Caco-2 (cell line): ENCODE data around the gene MTHFSD. TPM values are rescaled to one million over a fixed set of nuclear protein-coding genes. Genes with fewer than 3 reads are reported as not detected.

ENCODE experiments used
- BruUV-seq: library from RNA; stranded (reverse); fragments of 400-500 nt; replicated peaks from 2 replicates; lab custom pipeline; 2021; lab: Mats Ljungman, UMichigan
- CTCF ChIA-PET: fragments of 300-600 bp; sonication (Branson Sonifier 250); formaldehyde crosslinking; loops from one replicate; lab custom pipeline; 2022; ENCODE audit warnings: antibody characterized with exemption; lab: Charles Lee
- POLR2A ChIA-PET: fragments of 300-600 bp; sonication (Branson Sonifier 250); formaldehyde crosslinking; loops from one replicate; lab custom pipeline; 2022; ENCODE audit warnings: antibody characterized with exemption; lab: Charles Lee
- DNase-seq, 2 experiments: peaks; one replicate each; pipeline versions ENCODE4 v3.0.0 to v3.0.0-alpha.2; 2020 to 2022
- H3K27me3 ChIP-seq: replicated peaks from 2 replicates; pipeline ENCODE4 v1.6.0; 2011; ENCODE audit warnings: low read length; ENCODE audit not compliant: control insufficient read depth, insufficient read depth
- H3K36me3 ChIP-seq: 2 replicates; pipeline ENCODE4 v1.5.1; 2011; ENCODE audit warnings: low read length; ENCODE audit not compliant: control insufficient read depth, insufficient read depth
- H3K4me1 ChIP-seq: fragments of 250-450 bp; sonication (Bioruptor Pico); 2 replicates; pipeline ENCODE4 v1.5.1; 2020; ENCODE audit warnings: mild to moderate bottlenecking
- H3K4me3 ChIP-seq: 2 replicates; pipeline ENCODE4 v1.5.1; 2011; ENCODE audit warnings: low read depth, mild to moderate bottlenecking, control low read depth, low read length
- H3K9me3 ChIP-seq: fragments of 250-450 bp; sonication (Bioruptor Pico); 2 replicates; pipeline ENCODE4 v1.5.1; 2020; ENCODE audit warnings: mild to moderate bottlenecking, moderate library complexity
- H3K27ac Mint-ChIP-seq: one replicate; pipeline ENCODE4 v1.8.0; 2022; ENCODE audit warnings: mixed read lengths; ENCODE audit not compliant: unreplicated experiment
- H3K27me3 Mint-ChIP-seq: one replicate; pipeline ENCODE4 v1.8.0; 2022; ENCODE audit warnings: mixed read lengths; ENCODE audit not compliant: insufficient read depth, unreplicated experiment
- H3K36me3 Mint-ChIP-seq: one replicate; pipeline ENCODE4 v1.8.0; 2022; ENCODE audit warnings: mild to moderate bottlenecking, mixed read lengths; ENCODE audit not compliant: insufficient read depth, unreplicated experiment
- H3K4me1 Mint-ChIP-seq: one replicate; pipeline ENCODE4 v1.8.0; 2022; ENCODE audit warnings: low read depth, mixed read lengths; ENCODE audit not compliant: unreplicated experiment
- H3K4me3 Mint-ChIP-seq: one replicate; pipeline ENCODE4 v1.8.0; 2022; ENCODE audit warnings: mild to moderate bottlenecking, moderate library complexity, mixed read lengths; ENCODE audit not compliant: unreplicated experiment
- H3K9me3 Mint-ChIP-seq: one replicate; pipeline ENCODE4 v1.8.0; 2022; ENCODE audit warnings: mixed read lengths; ENCODE audit not compliant: unreplicated experiment
- intact Hi-C: fragments of 100-400 bp; cut with micrococcal nuclease; formaldehyde crosslinking; loops from one replicate; pipeline ENCODE4 v1.10.0; 2022; ENCODE audit not compliant: unreplicated experiment
- total RNA-seq: library from RNA; stranded (reverse); gene quantifications from 2 replicates; pipeline ENCODE4 v1.2.3, GENCODE V29; 2022
- TF ChIP-seq, protein P1 (sequence below), 2 experiments: fragments of 200-600 bp in 1 of 2; IDR thresholded peaks; 1 replicate in 1 of 2; 2 replicates in 1 of 2; pipeline versions ENCODE4 v1.5.1 to v1.8.0; 2011 to 2022; ENCODE audit warnings: antibody characterized with exemption in 1 of 2, control low read depth in 1 of 2, inconsistent platforms in 1 of 2, low read depth in 1 of 2, low read length in 1 of 2, mild to moderate bottlenecking in 1 of 2, moderate library complexity in 1 of 2; ENCODE audit not compliant: insufficient read depth in 1 of 2, severe bottlenecking in 1 of 2, unreplicated experiment in 1 of 2

MTHFSD gene
- total RNA-seq, 1 experiment from 2014 or later = 33.0 TPM

DNA sequence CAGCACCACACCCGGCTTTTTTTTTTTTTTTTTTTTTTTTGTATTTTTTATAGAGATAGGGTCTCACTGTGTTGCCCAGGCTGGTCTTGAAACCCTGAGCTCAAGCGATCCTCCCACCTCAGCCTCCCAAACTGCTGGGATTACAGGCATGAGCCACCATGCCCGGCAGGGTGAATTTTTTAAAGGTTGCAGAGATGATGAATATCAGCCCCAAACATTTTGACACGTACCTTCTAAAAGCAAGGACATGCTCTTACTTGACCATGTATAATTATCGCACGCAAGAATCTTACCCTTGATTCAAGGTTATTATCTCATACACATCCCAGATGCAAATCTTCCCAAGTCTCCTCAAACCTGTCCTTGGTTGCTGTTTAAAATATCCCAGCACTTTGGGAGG, 7.3 kb upstream of the MTHFSD start:
- no peaks in the 10 kb centered on the region for H3K9me3 ChIP-seq
- H3K4me3 ChIP-seq = no peak overlapping the region
- ChIA-PET POLR2A (no interaction called here), CTCF (interaction anchor here (0.6 to 2.7 kb wide), 2 partner anchors 500 to 501 kb away, joined by 3 to 35 read pairs; no protein-coding TSS in a partner anchor)
- Mint-ChIP-seq H3K9me3 (no peaks in the 10 kb centered on the region), H3K4me1 (peaks cover 6% of the 10 kb centered on the region), H3K36me3 (peaks cover 5% of the 10 kb centered on the region), H3K4me3 (no peak overlapping the region), H3K27me3 (peaks cover 10% of the 10 kb centered on the region), H3K27ac (no peak overlapping the region)
- no peaks in the 10 kb centered on the region for H3K4me1 ChIP-seq
- no TSS peak for BruUV-seq
- H3K27me3 ChIP-seq = no peaks in the 10 kb centered on the region
- TF ChIP-seq, protein P1, sequence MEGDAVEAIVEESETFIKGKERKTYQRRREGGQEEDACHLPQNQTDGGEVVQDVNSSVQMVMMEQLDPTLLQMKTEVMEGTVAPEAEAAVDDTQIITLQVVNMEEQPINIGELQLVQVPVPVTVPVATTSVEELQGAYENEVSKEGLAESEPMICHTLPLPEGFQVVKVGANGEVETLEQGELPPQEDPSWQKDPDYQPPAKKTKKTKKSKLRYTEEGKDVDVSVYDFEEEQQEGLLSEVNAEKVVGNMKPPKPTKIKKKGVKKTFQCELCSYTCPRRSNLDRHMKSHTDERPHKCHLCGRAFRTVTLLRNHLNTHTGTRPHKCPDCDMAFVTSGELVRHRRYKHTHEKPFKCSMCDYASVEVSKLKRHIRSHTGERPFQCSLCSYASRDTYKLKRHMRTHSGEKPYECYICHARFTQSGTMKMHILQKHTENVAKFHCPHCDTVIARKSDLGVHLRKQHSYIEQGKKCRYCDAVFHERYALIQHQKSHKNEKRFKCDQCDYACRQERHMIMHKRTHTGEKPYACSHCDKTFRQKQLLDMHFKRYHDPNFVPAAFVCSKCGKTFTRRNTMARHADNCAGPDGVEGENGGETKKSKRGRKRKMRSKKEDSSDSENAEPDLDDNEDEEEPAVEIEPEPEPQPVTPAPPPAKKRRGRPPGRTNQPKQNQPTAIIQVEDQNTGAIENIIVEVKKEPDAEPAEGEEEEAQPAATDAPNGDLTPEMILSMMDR (IDR thresholded peaks at IDR 0.05; ENCODE audit: insufficient read depth in 1 of 2, low read depth in 1 of 2, low read length in 1 of 2, severe bottlenecking in 1 of 2, unreplicated experiment in 1 of 2) = no peak
- no peak for DNase-seq
- no peaks in the 10 kb centered on the region for H3K36me3 ChIP-seq
- intact Hi-C loops = loop anchor here (5.0 kb wide), 1 partner anchor 735 kb away; no protein-coding TSS in a partner anchor

DNA sequence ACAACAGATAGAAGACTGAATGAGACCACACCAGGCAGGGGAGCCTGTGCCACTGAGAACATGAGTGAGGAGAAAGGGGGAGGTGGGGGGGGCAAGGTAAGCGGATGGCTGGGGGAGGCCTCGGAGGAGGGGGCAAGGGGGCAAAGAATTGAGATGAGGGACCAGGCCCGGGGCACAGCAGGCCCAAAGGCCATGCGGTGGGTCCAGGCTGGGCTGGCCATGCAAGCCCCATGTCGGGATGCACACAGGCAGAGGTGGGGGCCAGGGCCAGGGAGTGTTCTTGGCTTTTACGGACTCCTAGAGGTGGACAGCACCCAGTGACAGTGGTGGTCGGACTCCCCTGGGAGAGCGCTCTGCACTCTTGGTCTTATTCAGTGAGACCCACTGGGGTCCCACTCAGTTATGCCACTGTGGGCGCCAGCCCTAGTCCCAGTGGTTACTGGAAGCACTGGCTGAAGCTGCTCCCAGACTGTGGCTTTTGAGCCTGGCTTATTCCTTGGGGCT, 4.8 kb upstream of the MTHFSD start:
- Mint-ChIP-seq H3K4me3 (no peak overlapping the region), H3K27me3 (peaks cover 10% of the 10 kb centered on the region), H3K36me3 (peaks cover 13% of the 10 kb centered on the region), H3K27ac (no peak overlapping the region), H3K4me1 (peaks cover 6% of the 10 kb centered on the region), H3K9me3 (no peaks in the 10 kb centered on the region)
- no peaks in the 10 kb centered on the region for H3K9me3 ChIP-seq
- no peaks in the 10 kb centered on the region for H3K36me3 ChIP-seq
- TF ChIP-seq, protein P1 (IDR thresholded peaks at IDR 0.05; ENCODE audit: insufficient read depth in 1 of 2, low read depth in 1 of 2, low read length in 1 of 2, severe bottlenecking in 1 of 2, unreplicated experiment in 1 of 2) = no peak
- CTCF ChIA-PET = no interaction called here
- intact Hi-C loops = loop anchor here (5.0 to 10.0 kb wide), 2 partner anchors 737 to 825 kb away; partner anchors contain the start of gene FBXO31
- POLR2A ChIA-PET = no interaction called here
- no peak overlapping the region for H3K4me3 ChIP-seq
- BruUV-seq = no TSS peak
- H3K4me1 ChIP-seq = no peaks in the 10 kb centered on the region
- H3K27me3 ChIP-seq = no peaks in the 10 kb centered on the region
- DNase-seq = peak in 1 of 2 experiments; percentile 29

DNA sequence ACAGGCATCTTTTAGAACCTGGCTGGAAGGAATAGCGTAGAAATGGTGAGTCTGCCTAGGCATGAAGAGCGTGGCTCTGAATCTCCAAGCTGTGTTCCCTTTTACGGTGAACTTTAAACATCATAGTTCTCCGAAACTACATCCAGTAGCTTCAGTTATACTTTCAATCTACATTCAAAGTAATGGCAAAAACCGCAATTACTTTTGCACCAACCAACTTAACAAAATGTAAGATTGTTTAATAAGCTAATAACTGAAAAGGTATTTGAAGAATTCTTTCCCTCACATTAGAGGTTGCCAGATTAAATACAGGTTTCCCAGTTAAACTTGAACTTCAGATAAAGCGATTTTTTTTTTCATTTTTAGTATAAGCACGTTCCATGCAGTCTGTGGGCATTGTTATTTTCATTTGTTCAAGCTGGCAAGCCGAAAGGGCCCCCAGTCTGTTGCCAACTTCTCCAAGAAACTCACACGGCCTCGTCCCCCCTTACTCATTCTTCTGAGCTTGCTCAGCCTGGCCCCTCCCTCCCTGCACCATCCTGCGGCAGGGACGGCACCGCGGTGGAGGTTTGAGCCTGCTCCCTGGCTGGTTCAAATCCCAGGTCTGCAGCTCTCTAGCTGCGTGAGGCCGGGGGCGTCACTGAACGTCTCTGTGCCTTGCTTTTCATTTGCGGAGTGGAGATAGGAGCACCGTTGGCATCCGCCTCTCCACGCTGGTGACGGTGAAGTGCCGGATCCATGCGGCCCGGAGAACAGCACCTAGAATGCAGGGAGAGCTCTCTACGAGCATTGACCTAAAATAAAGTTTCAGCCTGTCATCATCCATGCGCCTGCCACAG, 3.5 kb upstream of the MTHFSD start:
- no peaks in the 10 kb centered on the region for H3K9me3 ChIP-seq
- ChIA-PET CTCF (interaction anchor here (0.9 kb wide), 1 partner anchor 505 kb away, joined by 5 read pairs; no protein-coding TSS in a partner anchor), POLR2A (no interaction called here)
- H3K4me3 ChIP-seq = no peak overlapping the region
- no peaks in the 10 kb centered on the region for H3K4me1 ChIP-seq
- H3K4me3 Mint-ChIP-seq = no peak overlapping the region
- DNase-seq = no peak
- peaks cover 3% of the 10 kb centered on the region for H3K27me3 Mint-ChIP-seq
- no peaks in the 10 kb centered on the region for H3K27me3 ChIP-seq
- H3K36me3 Mint-ChIP-seq = peaks cover 12% of the 10 kb centered on the region
- H3K27ac Mint-ChIP-seq = no peak overlapping the region
- no peaks in the 10 kb centered on the region for H3K36me3 ChIP-seq
- intact Hi-C loops = loop anchor here (10.0 kb wide), 1 partner anchor 826 kb away; the partner anchor contains the start of gene FBXO31
- TF ChIP-seq, protein P1 (IDR thresholded peaks at IDR 0.05; ENCODE audit: insufficient read depth in 1 of 2, low read depth in 1 of 2, low read length in 1 of 2, severe bottlenecking in 1 of 2, unreplicated experiment in 1 of 2) = no peak
- H3K9me3 Mint-ChIP-seq = no peaks in the 10 kb centered on the region
- no TSS peak for BruUV-seq
- peaks cover 8% of the 10 kb centered on the region for H3K4me1 Mint-ChIP-seq
